Kidney glomerular epithelial cell (primary cell): ENCODE data around the gene ATF6B.
A peak's percentile ranks its signal among the peaks of the same experiment; 100 is the strongest.
"Not testable (repeated sequence)": the region's sequence is repeated elsewhere in the genome, so short reads cannot be mapped to it uniquely, and the experiment has no call there.

Experiments
- DNase-seq: peaks from one replicate; lab custom pipeline; 2025; lab: John Stamatoyannopoulos, UW

Gene ATF6B

DNA sequence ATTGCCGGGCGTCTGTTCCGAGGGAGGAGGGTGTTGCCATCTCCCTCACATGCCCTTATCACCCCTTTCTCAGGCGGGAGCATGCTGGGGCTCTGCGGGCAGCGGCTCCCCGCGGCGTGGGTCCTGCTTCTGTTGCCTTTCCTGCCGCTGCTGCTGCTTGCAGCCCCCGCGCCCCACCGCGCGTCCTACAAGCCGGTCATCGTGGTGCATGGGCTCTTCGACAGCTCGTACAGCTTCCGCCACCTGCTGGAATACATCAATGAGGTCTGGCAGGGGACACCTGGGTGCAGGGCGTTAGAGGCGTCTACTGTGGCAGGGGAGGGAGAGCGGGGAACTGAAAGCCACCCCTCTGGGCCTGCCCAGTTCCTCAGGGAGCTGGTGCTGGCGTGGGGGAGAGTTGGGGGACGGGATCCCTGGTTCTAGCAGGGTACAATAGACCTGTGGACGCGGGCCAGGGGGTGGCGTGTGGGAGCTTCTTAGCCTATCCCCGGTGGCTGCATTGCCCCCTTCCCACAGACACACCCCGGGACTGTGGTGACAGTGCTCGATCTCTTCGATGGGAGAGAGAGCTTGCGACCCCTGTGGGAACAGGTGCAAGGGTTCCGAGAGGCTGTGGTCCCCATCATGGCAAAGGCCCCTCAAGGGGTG lies 26.6 kb upstream of the ATF6B start:
- peak; percentile 40 for DNase-seq

DNA sequence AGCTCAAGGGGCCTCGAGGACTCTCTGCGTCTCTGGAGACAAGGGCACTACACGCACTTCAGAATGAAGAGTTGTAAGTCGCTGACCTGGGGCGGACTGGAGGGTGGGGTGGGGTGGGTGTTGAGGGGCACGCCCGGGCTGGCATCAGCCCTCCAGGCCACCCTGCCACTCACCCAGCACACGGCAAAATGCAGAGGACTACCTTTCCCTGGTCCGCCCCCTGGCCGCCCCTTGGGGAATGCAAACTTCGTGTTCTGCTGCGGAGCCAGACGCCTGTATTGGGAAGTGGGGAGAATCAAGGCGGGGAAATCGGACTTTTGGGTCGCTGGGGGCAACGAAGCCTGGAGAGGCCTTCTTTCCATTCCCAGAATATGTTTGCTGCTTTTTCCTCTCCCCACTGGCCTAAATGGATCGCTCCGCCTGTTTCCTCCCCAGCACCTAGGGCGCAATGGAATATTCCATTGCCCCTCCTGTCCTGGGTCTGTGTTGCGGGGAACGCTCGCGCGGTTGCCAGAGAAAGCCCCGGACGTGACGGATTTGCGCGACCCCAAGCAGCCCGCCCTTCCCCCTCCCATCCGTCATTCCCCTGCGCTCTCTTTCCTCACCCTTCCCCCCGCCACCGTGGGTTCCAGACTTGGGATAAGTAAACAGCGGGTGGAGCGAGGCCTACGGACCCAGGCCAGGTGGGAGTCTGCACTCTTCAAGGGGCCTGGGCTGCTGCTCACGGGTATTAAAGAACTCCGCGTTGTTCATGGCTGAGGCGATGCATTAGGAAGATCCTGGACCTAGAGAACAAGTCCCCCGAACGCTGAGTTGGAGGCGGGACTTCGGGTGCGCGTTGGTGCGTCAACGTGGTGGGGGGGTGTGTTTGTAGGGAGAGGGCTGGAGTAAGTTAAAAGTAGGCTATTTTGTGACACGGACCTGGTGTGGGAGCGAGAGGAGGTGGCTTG lies 25.8 kb upstream of the ATF6B start, which contains the start of gene PPT2:
TSS of gene PPT2 (plus strand) at position 578 of the 950 bp plus-strand sequence. CDS start 454 bp downstream, outside the sequence.
- peak; percentile 71 for DNase-seq

- peak; percentile 58 for DNase-seq
These were observed 24.9 kb upstream of the ATF6B start for GRCh38 chr6:32152769-32153563.

- no peak for DNase-seq
These were observed 24.1 kb upstream of the ATF6B start, which contains the start of gene PRRT1 for GRCh38 chr6:32151863-32152768. Gene PRRT1, minus strand, starts transcription at chr6:32151939. Its CDS starts 112 bp downstream, at chr6:32151827.

- no peak for DNase-seq
These were observed 23.3 kb upstream of the ATF6B start for GRCh38 chr6:32151181-32151862.

DNA sequence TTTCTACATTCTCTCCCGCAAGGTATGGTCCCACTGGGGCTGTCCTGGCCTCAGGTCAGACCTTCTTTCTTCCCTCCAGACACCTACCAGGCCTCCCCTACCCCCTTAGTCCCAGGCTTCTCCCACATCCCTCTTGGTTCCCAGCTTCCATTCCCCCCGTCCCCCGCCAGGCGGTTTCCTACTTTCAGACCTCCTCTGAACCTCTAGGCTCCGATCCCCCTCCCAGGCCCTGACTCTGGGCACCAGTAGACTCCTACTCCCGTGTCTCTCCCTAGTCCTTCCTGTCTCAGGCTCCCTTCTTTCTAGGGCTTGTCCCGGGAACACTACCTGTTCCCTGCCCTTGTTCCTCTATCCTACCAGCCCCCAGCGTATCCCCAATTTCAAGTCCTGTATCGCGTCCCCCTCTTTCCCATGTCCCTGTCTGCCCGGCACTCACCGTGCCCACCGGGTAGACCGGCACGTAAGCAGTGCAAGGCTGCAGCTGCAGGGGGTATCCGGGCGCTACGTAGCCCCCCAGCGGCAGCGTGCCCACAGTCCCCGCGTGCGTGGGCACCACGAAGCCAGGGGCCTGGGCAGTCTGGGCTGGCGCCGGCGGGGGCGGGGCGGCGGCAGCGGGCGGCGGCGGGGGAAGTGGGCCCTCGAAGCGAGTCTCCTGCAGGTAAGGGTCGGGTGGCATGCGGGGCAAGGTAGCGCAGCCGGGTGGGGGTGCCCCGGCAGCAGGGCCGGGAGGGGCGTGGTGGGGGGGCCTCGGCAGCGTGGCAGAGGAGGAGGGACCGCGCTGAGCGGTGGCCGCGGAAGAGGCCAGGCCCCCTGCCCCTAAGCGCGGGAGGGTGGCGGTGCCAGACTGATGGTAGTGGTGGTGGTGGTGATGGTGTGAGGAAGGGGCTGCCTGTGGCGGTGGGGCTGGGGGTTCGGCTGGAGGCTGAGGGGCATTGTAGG lies 22.2 kb upstream of the ATF6B start:
- DNase-seq: no peak

DNA sequence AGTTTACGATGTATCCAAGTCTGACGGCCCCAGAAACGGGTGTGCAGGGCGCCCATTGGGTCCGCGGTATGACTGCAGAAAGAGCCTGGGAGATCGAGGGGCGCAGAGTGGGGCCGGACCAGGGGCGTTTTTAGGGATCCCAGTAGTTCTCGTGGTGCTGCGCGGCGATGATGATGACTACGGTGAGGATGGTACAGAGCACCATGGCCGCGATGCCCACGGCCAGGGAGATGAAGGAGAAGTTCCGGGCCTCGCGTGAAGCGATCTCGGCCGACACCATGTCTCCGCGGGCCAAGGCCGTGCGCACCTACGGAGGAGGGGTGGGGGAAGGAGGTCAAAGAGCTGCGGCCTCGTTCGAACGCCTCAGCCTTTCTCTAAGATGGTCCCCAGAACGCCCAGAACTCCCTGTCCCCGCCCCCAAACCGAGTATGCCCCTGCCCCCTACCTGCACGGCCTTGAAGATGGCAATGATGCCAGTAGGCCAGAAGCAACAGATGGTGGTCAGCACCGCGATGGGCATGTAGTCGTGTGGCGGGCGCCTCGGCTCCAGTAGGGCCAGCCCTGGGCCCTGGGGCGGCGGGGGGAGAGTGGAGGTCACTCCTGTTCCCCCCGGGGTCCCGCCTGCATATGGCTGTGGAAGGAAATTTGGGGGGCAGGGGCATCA lies 21.2 kb upstream of the ATF6B start:
- no peak for DNase-seq

DNA sequence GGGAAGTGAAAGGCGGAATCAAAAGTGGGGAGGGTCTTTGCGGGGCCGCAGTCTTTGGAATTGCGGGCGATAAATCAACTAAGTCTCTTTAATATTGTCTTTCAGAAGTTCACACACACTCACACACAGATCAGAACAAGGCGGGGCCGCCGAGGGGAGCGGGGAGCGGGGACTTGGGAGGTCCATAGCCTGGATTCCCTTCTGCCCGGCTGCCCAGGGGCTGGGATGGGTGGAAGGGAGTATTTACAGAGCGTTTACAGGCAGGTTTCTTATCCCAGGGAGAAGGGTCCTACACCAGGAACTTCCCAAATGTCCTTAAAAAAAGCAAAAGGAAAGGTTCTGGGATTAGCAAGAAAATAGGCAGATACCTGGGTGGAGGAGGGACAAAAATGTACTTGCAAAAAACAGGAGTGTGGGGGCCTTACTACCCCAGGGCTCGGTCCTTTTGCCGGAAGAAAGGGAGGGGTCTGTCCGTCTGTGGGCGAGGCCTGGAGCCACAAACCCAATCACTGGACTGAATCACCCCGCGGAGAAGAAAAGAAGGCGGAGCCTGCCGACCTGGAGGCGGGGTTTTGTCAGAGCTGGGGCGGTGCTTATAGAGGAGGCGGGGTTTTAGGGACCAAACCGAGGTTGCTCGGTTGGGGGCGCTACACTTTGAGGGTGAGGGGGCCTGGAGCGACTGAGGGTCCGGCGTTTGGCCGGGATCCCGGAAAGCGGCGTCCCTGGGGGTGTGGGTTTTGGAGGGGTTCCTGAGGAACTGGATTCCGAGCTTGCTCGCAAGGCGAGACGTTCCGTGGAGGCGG lies 20.4 kb upstream of the ATF6B start:
- no peak for DNase-seq

- DNase-seq: no peak
These were observed 19.5 kb upstream of the ATF6B start for GRCh38 chr6:32147401-32148132.

DNA sequence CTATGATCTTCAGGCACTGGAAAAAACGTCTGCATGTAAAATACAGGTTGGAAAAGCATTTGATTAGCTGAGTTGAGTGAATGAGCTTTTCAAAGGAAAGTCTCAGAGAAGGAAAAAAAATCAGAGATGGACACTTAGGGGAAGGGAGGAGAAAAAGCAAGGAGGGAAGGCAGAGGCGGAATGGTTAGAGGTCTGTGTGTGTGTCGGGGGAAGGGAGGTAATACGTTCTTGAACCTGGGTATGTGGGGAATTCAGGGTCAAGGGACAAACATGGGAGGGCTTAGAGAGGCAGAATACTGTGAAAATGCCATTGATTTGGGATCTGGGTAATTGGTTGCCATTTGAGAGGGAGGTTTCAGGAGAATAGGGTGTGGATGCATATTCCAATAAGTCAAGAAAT lies 18.6 kb upstream of the ATF6B start:
- DNase-seq: no peak

DNA sequence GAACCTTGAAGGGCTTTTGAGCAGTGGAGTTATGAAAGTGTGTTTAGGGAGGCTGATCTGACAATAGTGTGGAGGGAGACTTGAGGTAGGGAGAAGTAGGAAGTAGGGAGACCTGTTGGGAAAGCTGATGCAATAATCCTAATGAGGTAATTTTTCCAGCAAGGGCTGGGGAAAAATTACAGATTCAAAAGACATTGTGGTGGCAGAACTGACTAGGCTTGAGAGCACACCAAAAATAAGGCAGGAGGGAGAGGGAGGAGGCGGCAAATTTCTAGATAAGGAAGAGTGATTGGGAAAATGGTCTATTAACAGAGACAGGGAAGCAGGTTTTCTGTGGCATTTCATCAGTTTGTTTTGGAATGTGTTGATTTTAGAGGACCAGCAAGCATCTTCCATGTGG lies 18.2 kb upstream of the ATF6B start:
- no peak for DNase-seq

DNA sequence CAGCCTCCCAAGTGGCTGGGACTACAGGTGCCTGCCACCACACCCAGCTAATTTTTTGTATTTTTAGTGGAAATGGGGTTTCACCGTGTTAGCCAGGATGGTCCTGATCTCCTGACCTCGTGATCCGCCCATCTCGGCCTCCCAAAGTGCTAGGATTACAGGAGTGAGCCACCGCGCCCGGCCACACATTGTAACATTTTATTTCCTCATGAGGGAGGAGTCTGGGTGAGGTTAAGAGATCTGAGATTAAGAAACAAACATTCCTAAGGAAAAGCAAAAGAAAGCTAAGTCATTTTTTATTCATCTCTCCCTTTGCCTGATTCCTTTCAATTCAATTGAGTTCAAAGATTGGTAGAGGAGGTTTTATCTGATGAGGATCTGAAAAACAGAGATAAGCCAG lies 16.2 kb upstream of the ATF6B start:
- not testable (repeated sequence) for DNase-seq

- DNase-seq: no peak
These were observed 12.5 kb upstream of the ATF6B start for GRCh38 chr6:32140420-32141046.

- DNase-seq: no peak
These were observed 11.5 kb upstream of the ATF6B start for GRCh38 chr6:32139590-32139989.

DNA sequence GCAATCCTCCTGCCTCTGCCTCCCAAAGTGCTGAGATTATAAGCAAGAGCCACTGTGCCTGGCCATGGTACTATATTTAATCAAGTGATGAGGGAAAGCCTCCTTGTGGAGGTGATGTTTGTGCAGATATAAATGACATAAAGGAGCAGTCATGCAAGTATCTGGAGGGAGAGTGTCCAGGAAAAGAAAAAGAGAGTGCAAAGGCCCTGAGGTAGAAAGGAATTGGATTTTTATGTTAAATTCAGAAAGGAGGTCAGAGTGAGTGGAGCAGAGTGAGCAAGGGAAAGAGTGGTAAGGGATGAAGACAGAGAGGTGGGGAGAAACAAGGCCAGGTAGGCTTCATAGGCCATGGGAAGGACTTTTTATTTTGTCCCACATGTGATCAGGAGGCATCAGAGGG lies 9.4 kb upstream of the ATF6B start:
- no peak for DNase-seq

DNA sequence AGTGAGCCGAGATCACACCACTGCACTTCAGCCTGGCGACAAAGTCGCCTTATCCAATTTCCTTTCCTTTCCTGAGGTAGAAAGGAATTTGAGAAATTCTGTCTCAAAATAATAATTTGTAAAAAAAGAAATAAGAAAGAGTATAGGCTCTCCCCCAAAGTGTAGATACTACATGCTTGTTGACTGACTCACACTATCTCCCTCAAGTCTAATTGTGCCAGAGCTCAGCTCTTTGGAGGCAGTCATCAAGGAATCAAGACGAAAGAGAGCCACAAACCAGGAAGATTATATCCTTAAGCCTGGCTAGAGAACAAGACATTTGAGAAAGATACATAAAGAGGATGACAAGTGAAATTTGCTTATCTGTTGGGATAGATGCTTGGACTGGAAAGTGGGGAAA lies 5.7 kb upstream of the ATF6B start:
- no peak for DNase-seq

DNA sequence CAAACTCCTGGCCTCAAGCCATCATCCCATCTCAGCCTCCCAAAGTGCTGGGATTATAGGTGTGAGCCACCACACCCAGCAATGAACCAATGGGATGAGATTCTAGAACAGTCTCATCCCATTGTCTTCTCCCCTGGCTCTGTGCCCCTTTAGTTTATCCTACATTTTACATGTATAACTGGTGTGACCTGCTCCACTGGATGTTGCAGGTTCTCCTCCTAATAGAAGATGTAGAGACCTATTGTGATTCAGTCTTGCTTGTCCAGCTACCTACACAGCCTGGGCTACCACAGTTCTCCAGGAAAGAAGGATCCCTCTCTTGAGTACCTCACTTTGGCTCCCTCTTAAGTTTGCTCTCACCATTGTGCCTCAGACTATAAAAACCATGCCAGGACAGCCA lies 4.1 kb upstream of the ATF6B start:
- DNase-seq: no peak
